Measurements from ENCODE around the gene ACOT12. TPM values are rescaled to one million over a fixed set of nuclear protein-coding genes. Genes with fewer than 3 reads are reported as not detected.

The ACOT12 gene
- polyA plus RNA-seq, 1 experiment = 0.56 TPM

- Histone ChIP-seq H3K27me3 (ENCODE audit: control insufficient read depth, insufficient read depth, low read length) (no peaks in the 10 kb centered on the region), H3K9me3 (ENCODE audit: control insufficient read depth, insufficient read depth, low read length) (no peaks in the 10 kb centered on the region), H3K4me3 (ENCODE audit: low read depth, low read length) (no peak overlapping the region), H3K27ac (ENCODE audit: low read depth, low read length) (no peak overlapping the region)
- no peak for TF ChIP-seq CTCF (IDR thresholded peaks at IDR 0.05; ENCODE audit: low read depth, low read length)
- POLR2A ChIA-PET = no interaction called here
- no peak for DNase-seq (ENCODE audit: low read depth, low spot score)
- CTCF ChIA-PET = no interaction called here
Measured at GRCh38 chr5:81401266-81401665, 7.3 kb upstream of the ACOT12 start.

- no peak for TF ChIP-seq CTCF (IDR thresholded peaks at IDR 0.05; ENCODE audit: low read depth, low read length)
- DNase-seq (ENCODE audit: low read depth, low spot score) = no peak
- Histone ChIP-seq H3K9me3 (ENCODE audit: control insufficient read depth, insufficient read depth, low read length) (no peaks in the 10 kb centered on the region), H3K27ac (ENCODE audit: low read depth, low read length) (no peak overlapping the region), H3K4me3 (ENCODE audit: low read depth, low read length) (no peak overlapping the region), H3K27me3 (ENCODE audit: control insufficient read depth, insufficient read depth, low read length) (no peaks in the 10 kb centered on the region)
- ChIA-PET CTCF (no interaction called here), POLR2A (no interaction called here)
Measured at GRCh38 chr5:81400375-81400774, 6.4 kb upstream of the ACOT12 start.

GRCh38 chr5:81398741-81399140 is 4.8 kb upstream of the ACOT12 start:
- H3K4me3 ChIP-seq (ENCODE audit: low read depth, low read length) = no peak overlapping the region
- H3K9me3 ChIP-seq (ENCODE audit: control insufficient read depth, insufficient read depth, low read length) = no peaks in the 10 kb centered on the region
- no peaks in the 10 kb centered on the region for H3K27me3 ChIP-seq (ENCODE audit: control insufficient read depth, insufficient read depth, low read length)
- DNase-seq (ENCODE audit: low read depth, low spot score) = no peak
- TF ChIP-seq CTCF (IDR thresholded peaks at IDR 0.05; ENCODE audit: low read depth, low read length) = no peak
- ChIA-PET CTCF (interaction anchor here (0.6 to 1.4 kb wide), 3 partner anchors 10 to 440 kb away, joined by 3 to 6 read pairs (median 3); no protein-coding TSS in a partner anchor), POLR2A (no interaction called here)
- H3K27ac ChIP-seq (ENCODE audit: low read depth, low read length) = no peak overlapping the region

GRCh38 chr5:81397176-81397575 is 3.2 kb upstream of the ACOT12 start:
- ChIA-PET POLR2A (no interaction called here), CTCF (no interaction called here)
- no peak for TF ChIP-seq CTCF (IDR thresholded peaks at IDR 0.05; ENCODE audit: low read depth, low read length)
- no peak overlapping the region for H3K4me3 ChIP-seq (ENCODE audit: low read depth, low read length)
- no peak for DNase-seq (ENCODE audit: low read depth, low spot score)
- H3K9me3 ChIP-seq (ENCODE audit: control insufficient read depth, insufficient read depth, low read length) = no peaks in the 10 kb centered on the region
- no peaks in the 10 kb centered on the region for H3K27me3 ChIP-seq (ENCODE audit: control insufficient read depth, insufficient read depth, low read length)
- no peak overlapping the region for H3K27ac ChIP-seq (ENCODE audit: low read depth, low read length)

GRCh38 chr5:81395262-81395661 is 1.3 kb upstream of the ACOT12 start:
- peaks cover 3% of the 10 kb centered on the region for H3K27me3 ChIP-seq (ENCODE audit: control insufficient read depth, insufficient read depth, low read length)
- H3K9me3 ChIP-seq (ENCODE audit: control insufficient read depth, insufficient read depth, low read length) = no peaks in the 10 kb centered on the region
- DNase-seq (ENCODE audit: low read depth, low spot score) = no peak
- no peak overlapping the region for H3K4me3 ChIP-seq (ENCODE audit: low read depth, low read length)
- ChIA-PET POLR2A (no interaction called here), CTCF (interaction anchor here (1.4 kb wide), 1 partner anchor 30 kb away, joined by 6 read pairs; no protein-coding TSS in a partner anchor)
- H3K27ac ChIP-seq (ENCODE audit: low read depth, low read length) = no peak overlapping the region
- TF ChIP-seq CTCF (IDR thresholded peaks at IDR 0.05; ENCODE audit: low read depth, low read length) = no peak
